ENCODE results near the gene RBM12.

Gene RBM12

DNA sequence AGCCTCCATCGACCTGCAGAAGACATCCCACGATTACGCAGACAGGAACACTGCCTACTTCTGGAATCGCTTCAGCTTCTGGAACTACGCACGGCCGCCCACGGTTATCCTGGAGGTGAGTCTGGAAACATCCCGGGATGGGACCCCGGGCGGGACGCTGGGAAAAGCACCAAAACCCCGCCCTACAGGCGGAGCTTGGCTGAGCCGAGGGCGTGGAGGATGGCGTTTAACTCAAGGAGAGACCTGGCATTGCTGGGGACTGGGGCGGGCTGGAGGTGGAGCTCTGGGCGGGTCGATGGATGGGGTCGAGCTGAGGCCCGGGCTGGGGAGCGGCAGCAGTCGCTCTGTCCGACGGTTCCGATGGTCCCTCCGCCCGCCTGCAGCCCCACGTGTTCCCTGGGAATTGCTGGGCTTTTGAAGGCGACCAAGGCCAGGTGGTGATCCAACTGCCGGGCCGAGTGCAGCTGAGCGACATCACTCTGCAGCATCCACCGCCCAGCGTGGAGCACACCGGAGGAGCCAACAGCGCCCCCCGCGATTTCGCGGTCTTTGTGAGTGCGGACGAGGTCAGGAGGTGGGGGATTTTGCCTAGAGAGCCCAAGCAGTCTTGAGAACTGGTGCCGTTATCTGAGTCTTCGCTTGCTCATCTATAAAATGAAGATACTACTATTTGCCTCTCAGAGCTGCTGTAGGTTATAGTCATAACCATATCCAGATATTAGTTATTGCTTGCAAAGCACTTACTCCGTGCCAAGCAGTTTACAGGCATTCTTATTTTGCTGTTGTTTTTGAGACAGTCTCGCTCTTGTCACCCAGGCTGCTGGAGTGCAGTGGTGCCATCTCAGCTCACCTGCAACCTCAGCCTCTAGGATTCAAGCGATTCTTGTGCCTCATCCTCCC, 45.3 kb downstream of the RBM12 start:
- peak; percentile 90 for DNase-seq

DNA sequence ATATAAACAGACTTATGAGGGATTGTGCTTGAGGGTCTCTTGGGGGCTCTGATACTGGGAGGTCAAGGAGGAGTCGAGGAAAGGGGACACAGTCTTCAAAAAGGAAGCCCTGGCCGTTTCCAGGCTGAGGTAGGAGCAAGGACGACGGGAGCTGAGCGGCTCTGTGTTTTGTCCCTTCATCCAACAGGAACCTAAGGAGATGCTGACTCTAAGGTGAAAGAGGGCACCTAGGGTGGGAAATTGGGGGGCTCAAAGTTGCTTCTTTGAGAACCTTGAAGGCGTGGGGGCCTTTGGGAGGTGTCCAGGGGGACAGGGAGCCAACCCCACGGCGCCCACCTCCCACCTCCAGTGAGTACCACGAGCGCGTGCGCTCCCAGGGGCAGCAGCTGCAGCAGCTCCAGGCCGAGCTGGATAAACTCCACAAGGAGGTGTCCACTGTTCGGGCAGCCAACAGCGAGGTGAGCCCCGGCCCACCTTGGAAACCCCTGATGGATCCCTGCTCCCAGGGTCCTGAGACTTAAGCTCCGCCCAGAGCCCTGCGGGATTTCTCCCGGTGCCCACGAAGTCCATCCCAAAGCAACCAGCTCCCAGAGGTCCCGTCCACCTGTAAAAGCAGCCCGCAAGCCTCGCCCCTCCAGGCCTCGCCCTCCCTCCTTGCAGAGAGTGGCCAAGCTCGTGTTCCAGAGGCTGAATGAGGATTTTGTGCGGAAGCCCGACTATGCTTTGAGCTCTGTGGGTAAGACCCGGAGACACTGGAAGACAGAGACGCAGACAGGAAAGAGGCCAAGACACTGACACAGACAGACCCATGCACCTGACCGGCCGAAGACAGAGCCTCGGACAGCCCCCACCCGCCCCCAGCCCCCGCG, 46.2 kb downstream of the RBM12 start:
- no peak for DNase-seq

DNA sequence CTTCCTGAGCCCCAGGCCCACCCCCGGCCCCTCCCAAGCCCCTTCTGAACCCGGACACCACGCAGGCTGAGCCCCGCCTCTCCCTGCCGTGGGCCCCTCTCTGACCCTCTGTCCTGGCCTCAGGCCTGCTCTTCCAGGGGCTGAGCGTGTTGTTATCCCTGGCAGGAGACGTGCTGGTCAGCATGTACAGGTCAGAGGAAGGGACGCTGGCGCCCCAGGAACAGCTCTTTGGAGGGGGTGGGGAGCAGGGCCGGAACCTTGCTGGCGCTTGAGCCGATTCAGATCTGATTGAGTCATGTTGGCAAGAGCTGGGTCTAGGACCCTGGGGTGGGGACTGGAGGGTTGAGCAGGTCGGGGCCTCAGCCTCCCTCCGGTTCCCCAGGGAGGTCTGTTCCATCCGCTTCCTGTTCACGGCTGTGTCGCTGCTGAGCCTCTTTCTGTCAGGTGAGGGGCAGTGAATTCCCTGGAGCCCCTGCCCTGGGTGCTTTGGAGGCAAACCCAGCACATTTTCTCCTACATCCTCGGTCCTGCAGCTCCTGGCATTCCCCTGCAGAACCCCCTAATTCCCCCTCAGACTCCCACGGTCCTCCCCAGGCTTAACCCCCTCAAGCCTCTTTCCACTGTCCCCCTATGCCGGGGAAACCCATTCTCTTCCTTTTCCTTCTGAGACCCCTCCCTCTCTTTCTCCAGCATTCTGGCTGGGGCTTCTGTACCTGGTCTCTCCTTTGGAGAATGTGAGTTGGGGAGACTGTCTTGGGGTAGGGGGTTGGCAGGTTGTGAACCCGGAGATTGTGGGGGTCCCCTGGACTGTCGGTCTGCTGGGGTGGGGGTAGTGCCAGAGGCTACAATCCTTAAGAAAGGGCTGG, 47.1 kb downstream of the RBM12 start:
- peak; percentile 80 for DNase-seq

DNA sequence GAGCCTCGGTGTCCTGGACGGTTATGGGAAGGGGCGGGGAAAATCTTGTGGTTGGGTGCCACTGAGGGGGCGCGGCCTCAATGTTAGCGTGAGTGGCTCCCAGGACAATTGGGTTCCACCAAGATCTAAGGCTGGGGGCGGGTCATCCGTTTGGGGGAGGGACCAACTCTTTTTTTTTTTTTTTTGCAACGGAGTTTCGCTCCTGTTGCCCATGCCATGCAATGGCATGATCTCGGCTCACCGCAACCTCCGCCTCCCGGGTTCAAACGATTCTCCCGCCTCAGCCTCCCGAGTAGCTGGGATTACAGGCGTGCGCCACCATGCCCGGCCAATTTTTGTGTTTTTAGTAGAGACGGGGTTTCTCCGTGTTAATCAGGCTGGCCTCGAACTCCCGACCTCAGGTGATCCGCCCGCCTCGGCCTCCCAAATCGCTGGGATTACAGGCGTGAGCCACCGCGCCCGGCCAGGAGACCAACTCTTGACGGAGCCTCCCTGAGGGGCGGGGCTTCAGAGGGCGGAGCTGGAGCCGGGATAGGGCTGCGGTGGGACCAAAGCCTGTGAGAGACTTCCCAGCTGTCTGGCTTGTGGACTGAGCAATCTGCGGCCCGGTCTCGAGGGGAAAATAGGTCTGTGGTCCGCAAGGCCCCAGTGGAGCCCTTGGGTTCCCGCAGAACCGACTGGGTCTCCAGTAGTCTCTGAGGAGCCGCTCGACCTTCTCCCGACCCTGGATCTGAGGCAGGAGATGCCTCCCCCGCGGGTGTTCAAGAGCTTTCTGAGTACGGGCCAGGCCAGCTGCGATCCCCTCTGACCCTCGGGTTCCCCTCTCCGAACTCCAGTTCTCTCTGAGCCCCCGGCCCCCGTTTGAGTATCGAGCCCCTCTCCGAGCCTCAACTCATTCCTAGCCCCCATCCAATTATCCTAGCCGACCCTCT, 48.0 kb downstream of the RBM12 start:
- peak; percentile 41 for DNase-seq

DNA sequence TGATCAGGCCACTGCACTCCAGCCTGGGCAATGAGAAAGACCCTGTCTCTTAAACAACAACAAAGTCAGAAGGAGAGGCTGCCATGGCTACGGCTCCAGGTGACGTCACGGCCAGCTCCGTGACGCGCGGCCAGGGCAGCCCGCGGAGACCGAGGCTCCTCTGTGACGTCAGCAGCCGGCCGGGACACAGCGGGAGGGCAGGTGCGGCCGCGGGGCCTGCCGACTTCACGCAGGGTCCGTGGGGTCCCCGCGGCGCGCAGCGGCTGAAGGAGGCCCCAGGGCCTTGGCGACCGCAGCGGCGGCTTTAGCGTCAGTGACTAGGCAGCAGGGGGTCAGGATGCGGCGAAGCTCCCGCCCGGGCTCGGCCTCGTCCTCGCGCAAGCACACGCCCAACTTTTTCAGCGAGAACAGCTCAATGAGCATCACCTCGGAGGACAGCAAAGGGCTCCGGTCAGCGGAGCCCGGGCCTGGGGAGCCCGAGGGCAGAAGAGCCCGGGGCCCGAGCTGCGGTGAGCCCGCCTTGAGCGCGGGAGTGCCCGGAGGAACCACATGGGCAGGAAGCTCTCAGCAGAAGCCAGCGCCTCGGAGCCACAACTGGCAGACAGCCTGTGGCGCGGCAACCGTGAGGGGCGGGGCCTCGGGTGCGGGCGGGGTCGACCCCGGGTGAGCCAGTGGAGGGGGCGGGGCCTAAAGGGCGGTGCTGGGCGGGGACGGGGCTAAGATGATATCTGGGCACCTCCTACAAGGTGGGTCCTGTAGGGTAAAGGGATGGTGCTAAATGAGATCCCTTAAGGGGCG, 48.8 kb downstream of the RBM12 start, which contains the start of gene SPAG4:
Gene SPAG4, plus strand, starts transcription at position 163 of the 798 bp plus-strand sequence. Its CDS starts 175 bp downstream, at position 338.
- DNase-seq, result peak; percentile 98

DNA sequence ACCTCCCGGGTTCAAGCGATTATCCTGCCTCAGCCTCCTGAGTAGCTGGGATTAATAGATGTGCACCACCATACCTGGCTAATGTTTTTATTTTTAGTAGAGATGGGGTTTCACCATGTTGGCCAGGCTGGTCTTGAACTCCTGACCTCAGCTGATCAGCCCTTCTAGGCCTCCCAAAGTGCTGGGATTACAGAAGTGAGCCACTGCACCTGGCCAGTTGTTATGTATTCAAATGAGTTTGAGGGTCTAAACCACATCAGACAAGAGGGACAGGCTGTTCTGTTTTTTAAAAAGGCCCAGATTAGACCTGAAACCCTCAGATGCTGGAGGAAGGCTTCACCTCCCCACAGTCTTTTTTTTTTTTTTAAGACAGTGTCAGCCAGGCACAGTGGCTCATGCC, 53.2 kb downstream of the RBM12 start:
- no peak for DNase-seq

DNA sequence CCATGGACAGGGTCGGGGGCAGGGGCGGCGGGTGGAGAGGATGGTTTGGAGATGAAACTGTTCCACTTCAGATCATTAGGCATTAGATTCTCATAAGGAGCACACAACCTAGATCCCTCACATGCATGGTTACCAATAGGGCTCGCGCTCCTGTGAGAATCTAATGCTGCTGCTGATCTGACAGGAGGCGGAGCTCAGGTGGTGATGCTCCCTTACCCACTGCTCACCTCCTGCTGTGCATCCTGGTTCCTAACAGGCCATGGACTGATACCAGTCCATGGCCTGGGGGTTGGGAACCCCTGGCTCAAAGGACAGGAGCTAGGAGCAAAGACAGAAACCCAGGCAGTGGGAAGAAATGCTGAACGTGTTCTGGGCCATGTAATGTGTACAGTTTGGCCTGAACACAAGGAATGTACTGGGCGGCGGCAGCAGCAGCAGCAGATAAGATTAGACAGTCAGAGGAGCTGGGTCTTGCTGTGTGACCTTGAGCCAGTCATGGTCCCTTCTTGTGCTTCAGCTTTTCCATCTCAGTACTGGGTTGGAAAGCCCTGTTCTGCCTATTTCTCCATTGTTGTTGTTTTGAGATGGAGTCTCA, 53.8 kb downstream of the RBM12 start:
- DNase-seq, result no peak

DNA sequence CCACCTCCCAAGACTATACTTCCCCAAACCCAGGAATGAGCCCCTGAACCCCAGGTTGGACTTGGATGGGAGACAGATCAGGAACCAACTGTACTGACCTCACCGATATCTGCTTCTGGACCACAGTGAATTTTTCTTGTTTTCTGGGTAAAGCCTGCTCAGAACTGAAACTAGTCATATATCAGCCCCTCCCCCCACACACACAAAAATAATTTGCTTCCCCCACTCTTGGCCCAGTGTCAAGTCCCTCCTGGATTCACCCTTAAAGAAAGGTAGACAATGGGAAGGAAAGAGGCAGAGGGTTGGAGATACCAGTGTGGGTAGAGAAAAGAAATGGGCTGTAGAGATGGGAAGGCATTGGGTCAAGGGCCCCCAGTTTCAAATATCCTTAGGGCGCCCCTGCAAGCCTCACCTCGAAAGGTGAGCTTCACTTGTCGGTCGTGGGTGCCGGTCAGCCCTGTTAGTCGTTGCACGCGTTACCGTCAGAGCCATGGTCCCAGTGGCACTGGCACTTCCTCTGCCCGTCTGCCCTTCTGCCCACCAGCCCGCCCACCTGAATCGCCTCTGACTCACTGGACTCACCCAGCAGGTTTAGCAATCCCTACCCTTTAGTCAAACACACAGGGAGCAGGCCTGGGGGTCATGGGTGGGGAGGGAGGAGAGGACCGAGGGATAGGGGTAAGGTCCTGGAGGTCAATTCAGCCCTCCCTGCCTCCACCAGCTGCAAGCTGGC, 57.5 kb downstream of the RBM12 start:
- DNase-seq, result no peak

DNA sequence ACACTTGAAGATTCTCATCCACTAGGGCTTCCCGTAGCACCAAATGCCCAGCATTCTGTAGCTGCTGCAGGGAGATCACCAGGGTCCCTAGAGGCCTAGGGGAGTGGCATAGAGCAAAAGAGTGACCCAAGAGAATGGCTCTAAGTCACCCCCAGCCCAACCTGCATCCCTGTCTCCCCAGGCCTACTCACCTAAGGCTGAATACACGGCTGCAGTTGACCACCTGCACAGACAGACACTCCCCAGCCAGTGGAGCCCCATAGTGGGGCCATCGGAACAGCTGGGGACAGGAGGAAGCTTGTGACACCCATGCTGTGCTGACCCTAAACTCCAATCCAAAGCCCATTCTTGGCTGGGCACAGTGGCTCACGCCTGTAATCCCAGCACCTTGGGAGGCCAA, 58.6 kb downstream of the RBM12 start:
- DNase-seq, result no peak

DNA sequence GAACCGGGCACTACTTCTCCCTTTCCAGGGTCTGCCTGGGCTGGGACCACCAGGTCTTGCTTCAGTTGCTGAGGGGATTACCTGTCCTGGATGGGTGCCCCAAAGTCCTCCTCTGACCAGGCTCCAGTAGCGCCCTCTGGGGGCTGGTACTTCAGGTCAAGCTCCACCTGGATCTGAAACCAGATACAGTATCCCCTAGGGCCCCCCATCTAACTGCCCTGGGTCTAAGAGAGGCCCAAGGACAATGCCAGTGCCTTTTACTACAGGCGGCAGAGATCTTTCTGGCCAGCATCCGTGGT, 60.3 kb downstream of the RBM12 start:
- peak; percentile 9 for DNase-seq

DNA sequence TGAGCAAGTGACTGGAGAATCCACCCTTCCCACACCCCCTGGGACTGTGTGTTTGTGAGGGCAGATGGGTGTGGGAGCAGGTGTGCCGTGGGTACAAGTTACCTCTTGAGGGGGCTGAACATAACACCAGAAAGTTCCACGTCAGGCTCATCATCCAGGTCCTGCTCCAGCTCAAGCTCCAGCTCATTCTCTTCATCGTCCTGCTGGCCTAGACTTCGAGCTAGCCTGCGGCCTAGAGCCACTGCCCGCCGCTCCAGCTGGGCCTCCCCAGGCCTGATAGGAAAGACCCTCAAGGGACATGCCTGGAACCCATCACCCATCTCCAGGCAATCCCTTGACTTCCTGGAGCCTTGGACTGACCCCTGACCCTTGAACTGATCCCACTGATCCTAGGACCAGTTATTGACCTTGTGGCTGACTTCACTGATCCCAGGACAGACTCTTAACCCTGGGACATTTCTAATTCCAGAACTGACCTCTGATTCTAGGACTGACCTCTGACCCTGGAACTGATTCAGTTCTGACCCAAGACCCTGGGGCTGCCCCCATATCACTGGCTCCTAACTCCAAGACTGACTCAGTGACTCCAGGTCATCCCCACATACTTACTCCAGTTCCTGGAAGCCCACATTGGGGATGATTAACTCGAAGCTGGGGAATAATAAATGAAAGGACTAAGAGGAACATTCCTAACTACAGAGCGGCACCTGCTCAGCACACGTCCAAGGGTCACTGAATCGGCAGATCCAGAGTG, 60.8 kb downstream of the RBM12 start:
- no peak for DNase-seq

DNA sequence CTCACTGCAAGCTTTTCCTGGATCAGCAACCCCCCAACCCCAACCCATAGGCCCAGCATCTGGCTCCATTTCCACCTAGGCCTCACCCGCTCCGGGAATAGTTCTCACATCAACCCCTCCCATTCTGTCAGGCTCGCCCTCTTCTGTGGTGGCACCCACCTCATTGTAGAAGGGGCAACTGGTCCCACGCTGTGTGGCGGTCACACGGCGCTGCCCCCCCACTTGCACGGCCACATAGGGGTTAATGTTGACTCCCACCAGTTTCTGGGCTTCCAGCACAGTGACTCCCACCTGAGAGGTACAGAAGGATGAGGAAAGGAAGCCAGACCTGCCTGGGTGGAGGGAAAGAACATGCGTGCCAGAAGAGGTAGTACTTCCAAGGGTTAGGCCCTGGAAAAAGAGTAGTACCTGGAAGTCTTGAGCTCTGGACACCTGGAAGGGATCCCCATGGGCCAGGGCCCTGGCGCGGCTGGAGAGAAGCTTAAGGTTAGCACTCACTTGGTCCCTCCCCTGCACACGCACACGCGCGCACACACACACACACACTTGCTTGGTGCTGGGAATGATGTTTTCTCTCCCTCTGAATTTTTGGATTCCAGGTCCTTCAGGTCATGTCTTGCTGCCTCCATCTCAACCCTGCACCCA, 61.7 kb downstream of the RBM12 start:
- DNase-seq, result no peak

DNA sequence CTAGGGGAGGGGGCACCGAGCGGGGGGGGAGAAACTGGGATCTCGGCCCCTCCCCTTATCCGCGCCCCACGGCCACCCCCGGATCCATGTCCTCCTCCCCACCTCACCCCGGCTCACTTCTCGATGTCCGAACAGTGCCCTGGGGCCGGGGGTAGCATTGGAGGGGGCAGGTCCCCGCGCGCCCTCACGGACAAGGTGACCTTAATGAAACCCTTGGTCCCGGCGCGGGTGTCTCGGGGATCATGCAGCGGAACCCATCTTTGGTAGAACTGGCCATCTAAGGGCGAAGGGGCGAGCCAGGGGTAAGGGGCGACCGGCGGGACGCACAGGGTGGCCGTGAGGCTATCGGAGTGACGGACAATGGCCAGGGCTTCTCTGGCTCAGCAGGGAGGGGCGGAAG, 62.7 kb downstream of the RBM12 start:
- DNase-seq, result no peak

DNA sequence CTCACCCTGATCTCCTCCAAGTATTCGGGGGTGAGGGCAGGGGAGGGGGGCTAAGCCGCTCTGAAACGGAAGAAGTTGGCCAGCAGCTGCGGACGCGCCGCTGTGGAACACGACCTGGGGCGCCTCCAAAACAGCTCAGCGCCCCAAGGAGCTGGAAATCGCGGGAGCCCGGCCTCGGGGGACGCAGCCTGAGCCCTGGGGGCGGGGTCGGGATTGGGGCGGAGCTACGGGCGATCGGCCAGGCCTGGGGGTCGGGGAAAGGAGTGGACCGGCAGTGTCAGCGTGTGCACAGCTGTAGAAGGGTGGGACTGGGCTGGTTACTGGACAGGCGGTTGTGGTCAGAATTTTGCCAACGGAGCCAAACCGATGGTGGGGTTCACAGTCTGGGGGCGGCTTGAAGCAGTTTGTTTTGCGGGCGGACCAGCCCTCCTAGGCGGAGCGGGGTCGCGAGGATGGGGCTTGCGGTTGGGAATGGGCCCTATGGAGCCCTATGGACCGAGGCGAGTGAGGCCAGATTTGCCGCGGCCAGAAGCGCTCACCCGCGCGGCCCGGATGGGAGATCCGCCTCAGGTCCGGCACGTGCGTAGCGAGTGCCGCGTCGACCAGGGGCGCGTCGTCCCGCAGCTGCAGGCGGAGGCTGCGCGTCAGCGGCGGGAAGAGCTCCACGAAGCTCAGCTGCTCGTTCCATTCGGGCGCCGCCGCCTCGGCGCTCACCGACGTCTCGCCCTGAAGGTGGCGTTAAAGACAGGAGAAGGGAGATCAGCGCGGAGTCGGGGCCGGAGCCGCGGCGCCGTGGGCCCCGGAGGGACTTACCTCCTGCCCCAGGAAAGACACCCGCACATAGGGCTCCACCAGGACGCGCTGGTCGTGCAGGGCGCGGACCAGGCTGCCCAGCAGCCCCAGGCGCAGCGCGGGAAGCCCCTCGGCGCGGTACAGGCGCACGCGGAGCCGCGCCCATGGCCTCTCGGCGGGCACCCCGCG, 63.4 kb downstream of the RBM12 start:
- DNase-seq, result peak; percentile 58

DNA sequence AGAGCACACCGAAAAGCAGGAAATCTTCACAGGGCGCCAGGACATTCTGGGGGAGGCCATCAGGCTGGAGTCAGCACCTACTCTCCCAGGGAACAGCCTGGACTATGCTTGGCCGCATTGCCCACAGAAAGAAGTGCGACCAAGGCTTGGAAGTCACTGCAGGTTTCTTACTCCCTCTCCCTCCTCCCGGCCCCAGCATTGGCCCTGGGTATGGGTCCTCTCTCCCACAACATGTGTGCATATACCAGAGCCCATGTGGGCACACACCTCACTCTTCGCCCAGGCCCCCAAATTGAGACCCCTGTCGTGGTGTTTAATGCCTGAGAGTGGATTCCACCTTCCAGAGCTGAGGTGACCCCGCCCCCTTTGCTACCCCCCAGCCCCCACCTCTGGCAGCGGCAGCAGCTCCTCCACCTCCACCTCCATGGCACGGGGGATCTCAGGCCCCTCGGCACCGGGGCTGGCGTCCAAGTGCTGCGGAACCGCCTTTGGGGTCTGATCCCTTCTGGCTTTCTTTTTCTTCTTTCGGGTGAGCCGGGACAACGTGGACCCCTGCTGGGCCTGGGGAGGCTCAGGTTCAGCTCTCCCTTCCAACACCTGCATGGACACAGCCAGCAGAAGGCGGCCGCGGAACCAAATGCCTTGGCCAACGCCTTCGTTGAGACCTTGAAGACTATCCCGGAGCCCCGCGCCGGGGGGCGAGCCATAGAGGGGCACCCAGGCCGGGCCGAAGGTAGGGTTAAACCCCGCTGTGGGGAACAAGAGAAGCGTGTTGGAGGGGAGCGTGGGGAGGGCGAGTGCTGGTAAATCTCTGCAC, 64.3 kb downstream of the RBM12 start:
- no peak for DNase-seq

DNA sequence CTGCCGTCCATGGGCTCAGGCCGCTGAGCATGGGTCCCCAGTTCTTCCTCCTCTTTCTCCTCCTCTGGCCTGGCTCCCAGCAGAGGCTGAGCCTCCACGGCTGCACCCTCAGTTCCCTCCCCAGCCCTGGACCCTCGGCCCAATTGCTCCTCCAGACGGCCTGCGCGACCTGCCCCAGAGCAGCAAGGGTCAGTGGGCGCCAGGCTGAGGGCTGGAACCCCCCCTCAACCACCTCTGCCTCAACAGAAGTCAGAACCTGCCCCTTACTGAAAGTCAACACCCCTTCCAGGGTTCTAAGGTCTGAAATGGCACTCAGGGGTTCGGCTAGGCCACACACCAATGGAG, 65.0 kb downstream of the RBM12 start:
- DNase-seq, result no peak

Data from NCI-H526 treated with DMSO at 0.1 percent for 48 hours (cell line).